HG03460 (cell line): ENCODE measurements around the gene RASSF4.

Source experiments
- ATAC-seq: cut with Tn5 transposase; IDR thresholded peaks from one replicate; pipeline ENCODE4 v1.9.1; 2021; ENCODE audit not compliant: unreplicated experiment

RASSF4 gene

GRCh38 chr10:44974628-44975430 is 15.2 kb downstream of the RASSF4 start:
- peak; percentile 66 for ATAC-seq

GRCh38 chr10:44975431-44976331 is 16.1 kb downstream of the RASSF4 start:
- ATAC-seq: no peak

- no peak for ATAC-seq
These were observed 17.0 kb downstream of the RASSF4 start for GRCh38 chr10:44976352-44977198.

- no peak for ATAC-seq
These were observed 17.9 kb downstream of the RASSF4 start for GRCh38 chr10:44977287-44978212.

- ATAC-seq: no peak
These were observed 18.6 kb downstream of the RASSF4 start for GRCh38 chr10:44978213-44978569.

GRCh38 chr10:44978570-44979280 is 19.1 kb downstream of the RASSF4 start, which contains the start of gene DEPP1:
TSS of gene DEPP1 (minus strand) at chr10:44978809. CDS start at chr10:44978030, 779 bp downstream.
- no peak for ATAC-seq

- ATAC-seq: no peak
These were observed 19.9 kb downstream of the RASSF4 start for GRCh38 chr10:44979281-44980191.

GRCh38 chr10:44980309-44981171 is 20.9 kb downstream of the RASSF4 start:
- no peak for ATAC-seq

GRCh38 chr10:44981172-44982113 is 21.8 kb downstream of the RASSF4 start:
- ATAC-seq: peak; percentile 41

- no peak for ATAC-seq
These were observed 22.5 kb downstream of the RASSF4 start for GRCh38 chr10:44982114-44982460.

- no peak for ATAC-seq
These were observed 22.9 kb downstream of the RASSF4 start for GRCh38 chr10:44982496-44982895.

- no peak for ATAC-seq
These were observed 23.7 kb downstream of the RASSF4 start for GRCh38 chr10:44983066-44983894.

- no peak for ATAC-seq
These were observed 24.3 kb downstream of the RASSF4 start for GRCh38 chr10:44983895-44984278.

- ATAC-seq: no peak
These were observed 25.1 kb downstream of the RASSF4 start for GRCh38 chr10:44984671-44985101.

- no peak for ATAC-seq
These were observed 25.6 kb downstream of the RASSF4 start for GRCh38 chr10:44985175-44985681.
